H9 (cell line): ENCODE data around the gene GARNL3. TPM values are rescaled to one million over a fixed set of nuclear protein-coding genes. Genes with fewer than 3 reads are reported as not detected.

ENCODE experiments used
- DNase-seq: peaks from one replicate; pipeline ENCODE4 v3.0.0-alpha.2; 2017
- H2AFZ ChIP-seq: one replicate; pipeline ENCODE4 v1.6.1; 2013; ENCODE audit warnings: mild to moderate bottlenecking, low read length, control low read depth, moderate library complexity
- H2AK5ac ChIP-seq: 2 replicates; pipeline ENCODE4 v1.6.1; 2013; ENCODE audit warnings: low read length, control low read depth, mixed read lengths; ENCODE audit not compliant: insufficient read length
- H2BK120ac ChIP-seq: one replicate; pipeline ENCODE4 v1.6.1; 2013; ENCODE audit warnings: low read depth, mild to moderate bottlenecking, low read length, control low read depth, inconsistent platforms; ENCODE audit not compliant: poor library complexity, severe bottlenecking
- H2BK12ac ChIP-seq: 2 replicates; pipeline ENCODE4 v1.6.1; 2013; ENCODE audit warnings: low read length, control low read depth, mixed read lengths, low read depth; ENCODE audit not compliant: insufficient read length
- H2BK15ac ChIP-seq: 2 replicates; pipeline ENCODE4 v1.6.1; 2013; ENCODE audit warnings: low read depth, low read length, control low read depth
- H2BK20ac ChIP-seq: one replicate; pipeline ENCODE4 v1.6.1; 2013; ENCODE audit warnings: low read depth, mild to moderate bottlenecking, low read length, control low read depth, inconsistent platforms; ENCODE audit not compliant: poor library complexity, severe bottlenecking
- H2BK5ac ChIP-seq: 2 replicates; pipeline ENCODE4 v1.6.1; 2013; ENCODE audit warnings: low read length, control low read depth, mixed read lengths; ENCODE audit not compliant: insufficient read length
- H3K14ac ChIP-seq: 2 replicates; pipeline ENCODE4 v1.6.1; 2013; ENCODE audit warnings: low read length, control low read depth; ENCODE audit not compliant: insufficient read depth
- H3K18ac ChIP-seq: 2 replicates; pipeline ENCODE4 v1.6.1; 2013; ENCODE audit warnings: low read depth, mild to moderate bottlenecking, mixed read lengths, low read length, control low read depth; ENCODE audit not compliant: insufficient read length
- H3K23ac ChIP-seq: 2 replicates; pipeline ENCODE4 v1.6.1; 2013; ENCODE audit warnings: low read length, control low read depth, mixed read lengths, low read depth; ENCODE audit not compliant: insufficient read length
- H3K23me2 ChIP-seq: 2 replicates; pipeline ENCODE4 v1.6.1; 2013; ENCODE audit warnings: low read depth, mild to moderate bottlenecking, mixed read lengths, low read length, control low read depth; ENCODE audit not compliant: insufficient read length, poor library complexity, severe bottlenecking
- H3K27ac ChIP-seq: 2 replicates; pipeline ENCODE4 v1.5.1; 2013; ENCODE audit warnings: low read length, control low read depth, mixed read lengths, low read depth; ENCODE audit not compliant: insufficient read length
- H3K27me3 ChIP-seq: 2 replicates; pipeline ENCODE4 v1.6.1; 2013; ENCODE audit warnings: low read length, control low read depth, inconsistent platforms; ENCODE audit not compliant: insufficient read depth
- H3K4ac ChIP-seq: 2 replicates; pipeline ENCODE4 v1.6.1; 2013; ENCODE audit warnings: low read depth, mild to moderate bottlenecking, control low read depth, inconsistent platforms, low read length, moderate library complexity
- H3K4me1 ChIP-seq: 2 replicates; pipeline ENCODE4 v1.6.1; 2013; ENCODE audit warnings: low read length, control low read depth, inconsistent platforms; ENCODE audit not compliant: insufficient read depth
- H3K4me2 ChIP-seq: 2 replicates; pipeline ENCODE4 v1.6.1; 2013; ENCODE audit warnings: low read length, control low read depth, mixed read lengths; ENCODE audit not compliant: insufficient read length, insufficient read depth
- H3K56ac ChIP-seq: 2 replicates; pipeline ENCODE4 v1.6.1; 2013; ENCODE audit warnings: low read depth, mild to moderate bottlenecking, mixed read lengths, low read length, control low read depth; ENCODE audit not compliant: insufficient read length
- H3K79me1 ChIP-seq: 2 replicates; pipeline ENCODE4 v1.6.1; 2013; ENCODE audit warnings: low read depth, mild to moderate bottlenecking, moderate library complexity, low read length, control low read depth, inconsistent platforms; ENCODE audit not compliant: insufficient read depth, poor library complexity, severe bottlenecking
- H3K79me2 ChIP-seq: 2 replicates; pipeline ENCODE4 v1.6.1; 2013; ENCODE audit warnings: low read length, control low read depth, inconsistent platforms; ENCODE audit not compliant: insufficient read depth
- H3K9ac ChIP-seq: 2 replicates; pipeline ENCODE4 v1.6.1; 2013; ENCODE audit warnings: low read length, control low read depth, mixed read lengths; ENCODE audit not compliant: insufficient read length; ENCODE audit errors: extremely low read depth
- H3K9me3 ChIP-seq: one replicate; pipeline ENCODE4 v1.6.1; 2013; ENCODE audit warnings: low read depth, low read length, inconsistent platforms; ENCODE audit not compliant: control insufficient read depth
- H3T11ph ChIP-seq: one replicate; pipeline ENCODE4 v1.6.1; 2013; ENCODE audit warnings: mild to moderate bottlenecking, low read length, control low read depth, inconsistent platforms
- H4K20me1 ChIP-seq: one replicate; pipeline ENCODE4 v1.6.1; 2013; ENCODE audit not compliant: control insufficient read depth, insufficient read length, insufficient read depth
- H4K5ac ChIP-seq: 2 replicates; pipeline ENCODE4 v1.6.1; 2013; ENCODE audit warnings: low read depth, mild to moderate bottlenecking, mixed read lengths, low read length, control low read depth; ENCODE audit not compliant: insufficient read length
- H4K8ac ChIP-seq: replicated peaks from 2 replicates; pipeline ENCODE4 v1.6.1; 2013; ENCODE audit warnings: low read length, control low read depth, mixed read lengths, low read depth; ENCODE audit not compliant: insufficient read length
- H4K91ac ChIP-seq: 2 replicates; pipeline ENCODE4 v1.6.1; 2013; ENCODE audit warnings: low read depth, mild to moderate bottlenecking, moderate library complexity, mixed read lengths, low read length, control low read depth; ENCODE audit not compliant: insufficient read length
- H3K27ac Mint-ChIP-seq, 3 experiments: 2 replicates in 2 of 3; 3 replicates in 1 of 3; pipeline ENCODE4 v1.8.0; 2020 to 2021; ENCODE audit warnings: mixed read lengths in 3 of 3, mild to moderate bottlenecking in 1 of 3, moderate library complexity in 1 of 3
- H3K27me3 Mint-ChIP-seq: 2 replicates; pipeline ENCODE4 v1.8.0; 2021; ENCODE audit warnings: low read depth, mild to moderate bottlenecking, moderate library complexity, mixed read lengths
- H3K36me3 Mint-ChIP-seq, 3 experiments: 2 replicates in 2 of 3; 3 replicates in 1 of 3; pipeline ENCODE4 v1.8.0; 2020 to 2021; ENCODE audit warnings: low read depth in 3 of 3, mixed read lengths in 3 of 3; ENCODE audit not compliant: insufficient read depth in 1 of 3
- H3K4me1 Mint-ChIP-seq, 2 experiments: 2 replicates each; pipeline ENCODE4 v1.8.0; 2020; ENCODE audit warnings: mixed read lengths in 2 of 2
- H3K4me3 Mint-ChIP-seq, 2 experiments: 2 replicates in 1 of 2; 3 replicates in 1 of 2; pipeline ENCODE4 v1.8.0; 2020 to 2021; ENCODE audit warnings: mild to moderate bottlenecking in 2 of 2, mixed read lengths in 2 of 2, moderate library complexity in 1 of 2
- H3K9me3 Mint-ChIP-seq, 2 experiments: 2 replicates in 1 of 2; 3 replicates in 1 of 2; pipeline ENCODE4 v1.8.0; 2020; ENCODE audit warnings: mild to moderate bottlenecking in 2 of 2, mixed read lengths in 2 of 2, moderate library complexity in 1 of 2
- CTCF ChIP-seq: fragments of 200-600 bp; sonication (generic); conservative IDR thresholded peaks from 3 replicates; pipeline ENCODE4 v1.8.0; 2021; ENCODE audit warnings: antibody characterized with exemption, mild to moderate bottlenecking
- WGBS: extraction: QIAGEN DNeasy Blood & Tissue Kit; methylation state at CpG from one replicate; pipeline ENCODE4 v1.1.7; 2013; ENCODE audit warnings: missing lambda C conversion rate, low lambda C conversion rate, mixed read lengths; ENCODE audit not compliant: insufficient read length; ENCODE audit errors: extremely low coverage; 5-methylcytosine and 5-hydroxymethylcytosine counted together
- total RNA-seq: library from RNA; stranded (reverse); gene quantifications from 2 replicates; pipeline ENCODE4 v1.2.1, GENCODE V29; 2021

GARNL3 gene
- total RNA-seq, 1 experiment from 2014 or later = 8.7 TPM

GRCh38 chr9:127303830-127304229, 39.3 kb downstream of the GARNL3 start:
- Mint-ChIP-seq H3K27me3 (no peaks in the 10 kb centered on the region), H3K4me3 (no peak overlapping the region), H3K9me3 (no peaks in the 10 kb centered on the region), H3K4me1 (peaks cover 0 to 4% of the 10 kb centered on the region in 2 experiments; a peak in 2 of 4 replicates), H3K36me3 (no peaks in the 10 kb centered on the region), H3K27ac (no peak overlapping the region)
- Histone ChIP-seq H2BK20ac (no peak overlapping the region), H3K9ac (no peak overlapping the region), H2BK15ac (no peak overlapping the region), H3K23ac (no peak overlapping the region), H2BK120ac (no peak overlapping the region), H3K79me2 (no peaks in the 10 kb centered on the region), H4K91ac (no peak overlapping the region), H2BK12ac (no peak overlapping the region), H3K56ac (no peak overlapping the region), H3K4me1 (no peaks in the 10 kb centered on the region), H2AK5ac (no peak overlapping the region), H2AFZ (no peak overlapping the region), H3T11ph (no peak overlapping the region), H3K4me2 (no peak overlapping the region), H3K27ac (no peak overlapping the region), H4K8ac (no peak overlapping the region), H3K14ac (no peak overlapping the region), H3K27me3 (no peaks in the 10 kb centered on the region), H3K23me2 (no peaks in the 10 kb centered on the region), H3K9me3 (no peaks in the 10 kb centered on the region), H2BK5ac (no peak overlapping the region), H4K20me1 (no peaks in the 10 kb centered on the region), H3K18ac (no peak overlapping the region), H4K5ac (no peak overlapping the region), H3K79me1 (no peaks in the 10 kb centered on the region), H3K4ac (no peak overlapping the region)
- no CpG with 5 or more reads among the region's 1 CpG for WGBS
- no peak for TF ChIP-seq CTCF
- DNase-seq = no peak
